ENCODE data around the gene DOP1B. TPM values are rescaled to one million over a fixed set of nuclear protein-coding genes. Genes with fewer than 3 reads are reported as not detected.

The DOP1B gene
- total and polyA plus RNA-seq, 2 of the 4 experiments (the other 2 are of a cell fraction), result 8.8 to 13.0 TPM

- no peak for TF ChIP-seq CTCF (conservative IDR thresholded peaks at IDR 0.05; ENCODE audit: low read depth, low read length)
Measured at GRCh38 chr21:36163750-36164741, 7.4 kb downstream of the DOP1B start (continued).

GRCh38 chr21:36165356-36165755, 8.7 kb downstream of the DOP1B start:
- H3K4ac ChIP-seq (ENCODE audit: low read depth, low read length), result no peak overlapping the region
- H2AFZ ChIP-seq (replicated peaks; ENCODE audit: low read length, poor library complexity), result no peak overlapping the region
- intact Hi-C loops (cut with micrococcal nuclease) (no loop called here), dilution Hi-C loops (cut with HindIII; ENCODE audit: low sequenced_read_pairs, unreplicated experiment) (no loop called here), in situ Hi-C loops (cut with MboI; ENCODE audit: low sequenced_read_pairs) (no loop called here)
- H4K8ac ChIP-seq (ENCODE audit: low read depth in 2 of 2, low read length in 2 of 2), result no peak overlapping the region
- H4K5ac ChIP-seq (ENCODE audit: low read depth, low read length), result no peak overlapping the region
- WGBS, 2 experiments (ENCODE audit: extremely low coverage in 2 of 2, insufficient read length in 1 of 2), result no CpG with 5 or more reads among the region's 11 CpGs
- TF ChIP-seq MAZ (IDR thresholded peaks at IDR 0.05; ENCODE audit: borderline replicate concordance, low read depth, low read length), result no peak
- no peak for TF ChIP-seq MAFK (IDR thresholded peaks at IDR 0.05; ENCODE audit: low read depth, low read length)
- no peak for TF ChIP-seq ELK1 (IDR thresholded peaks at IDR 0.05; ENCODE audit: borderline replicate concordance, low read depth, low read length)
- no peak for TF ChIP-seq USF2 (IDR thresholded peaks at IDR 0.05; ENCODE audit: low read depth, low read length)
- TF ChIP-seq CEBPB (IDR thresholded peaks at IDR 0.05; ENCODE audit: low read depth, low read length), result no peak
- no peak for TF ChIP-seq RFX5 (IDR thresholded peaks at IDR 0.05; ENCODE audit: low read depth, low read length)
- TF ChIP-seq FOS (IDR thresholded peaks at IDR 0.05; ENCODE audit: low read depth, low read length), result no peak
- no peak for TF ChIP-seq SMC3 (IDR thresholded peaks at IDR 0.05; ENCODE audit: low read depth, low read length)
- no peaks in the 10 kb centered on the region for H3K9me3 ChIP-seq (ENCODE audit: control insufficient read depth, insufficient read depth, low read length)
- peak overlapping the region; percentile 11; the same call in 1 of the 2 replicates for H2AK5ac ChIP-seq (ENCODE audit: low read depth, low read length)
- H3K18ac ChIP-seq (ENCODE audit: low read depth, low read length), result no peak overlapping the region
- no peak overlapping the region for H2AK9ac ChIP-seq (replicated peaks; ENCODE audit: low read depth, low read length, poor library complexity)
- H2BK5ac ChIP-seq (ENCODE audit: low read depth, low read length, poor library complexity, severe bottlenecking), result no peak overlapping the region
- no peak overlapping the region for H3K4me2 ChIP-seq (ENCODE audit: low read depth, low read length)
- no peak overlapping the region for H3K27ac ChIP-seq (ENCODE audit: insufficient read depth, low read length)
- no peaks in the 10 kb centered on the region; the same call in none of the 2 replicates for H4K20me1 ChIP-seq (ENCODE audit: insufficient read depth, low read length)
- no TSS peak for BruUV-seq (replicated peaks)
- DNase-seq, result no peak
- peaks cover 8% of the 10 kb centered on the region for H3K36me3 ChIP-seq (ENCODE audit: control insufficient read depth, insufficient read depth, low read length)
- H3K23ac ChIP-seq (ENCODE audit: low read depth, low read length), result no peak overlapping the region
- CTCF ChIA-PET, result no interaction called here
- POLR2A ChIA-PET (ENCODE audit: unreplicated experiment), result no interaction called here
- no peak overlapping the region for H3K4me3 ChIP-seq (ENCODE audit: insufficient read depth, low read depth, low read length)
- no peak overlapping the region for H3K56ac ChIP-seq (ENCODE audit: extremely low read depth, insufficient read depth, low read length)
- H2BK120ac ChIP-seq (ENCODE audit: low read depth, low read length), result no peak overlapping the region
- ATAC-seq (ENCODE audit: low read depth), result no peak
- H3K4me1 ChIP-seq (ENCODE audit: control insufficient read depth, insufficient read depth, low read length), result peaks cover 5% of the 10 kb centered on the region
- H3K27me3 ChIP-seq (ENCODE audit: control insufficient read depth, insufficient read depth, low read length), result no peaks in the 10 kb centered on the region
- no peak overlapping the region for H2BK20ac ChIP-seq (ENCODE audit: low read depth, low read length)
- H3K9me1 ChIP-seq (ENCODE audit: insufficient read depth, low read length), result peaks cover 12% of the 10 kb centered on the region
- no peak overlapping the region for H3K9ac ChIP-seq (ENCODE audit: low read depth, low read length)
- H3K79me1 ChIP-seq (ENCODE audit: low read depth in 1 of 2, low read length in 2 of 2), result peaks cover 31 to 55% of the 10 kb centered on the region in 2 experiments
- no peak overlapping the region for H4K91ac ChIP-seq (ENCODE audit: insufficient read depth, low read depth, low read length)
- no peak overlapping the region for H2BK15ac ChIP-seq (ENCODE audit: low read depth, low read length)
- no peak overlapping the region for H3K14ac ChIP-seq (replicated peaks; ENCODE audit: low read depth, low read length)

All from IMR-90 (cell line).